IMR-90 (cell line): Measurements from ENCODE around the gene KCNAB1. TPM values are rescaled to one million over a fixed set of nuclear protein-coding genes. Genes with fewer than 3 reads are reported as not detected.

Experiments
- ATAC-seq: fragments of 200-7000 bp; cut with Tn5 transposase; 2 replicates; pipeline ENCODE4 v1.9.1; 2020; ENCODE audit warnings: low read depth, mild to moderate bottlenecking, moderate library complexity
- BruUV-seq: library from RNA; stranded (reverse); fragments of 400-500 nt; replicated peaks from 2 replicates; lab custom pipeline; 2021; lab: Mats Ljungman, UMichigan
- CTCF ChIA-PET: fragments of 300-600 bp; formaldehyde crosslinking; extraction: SDS; loops from one replicate; lab custom pipeline; 2021; ENCODE audit warnings: antibody characterized with exemption; lab: Yijun Ruan, JAX
- POLR2A ChIA-PET: fragments of 300-600 bp; sonication (Branson Sonifier 250); formaldehyde crosslinking; loops from one replicate; lab custom pipeline; 2022; ENCODE audit warnings: antibody characterized with exemption; ENCODE audit not compliant: unreplicated experiment; lab: Charles Lee
- DNase-seq: peaks from one replicate; pipeline ENCODE4 v3.0.0; 2013
- H2AFZ ChIP-seq: replicated peaks from 2 replicates; pipeline ENCODE3; 2013; ENCODE audit warnings: low read length, mild to moderate bottlenecking; ENCODE audit not compliant: poor library complexity
- H2AK5ac ChIP-seq: 2 replicates; pipeline ENCODE4 v1.6.1; 2013; ENCODE audit warnings: low read depth, low read length, inconsistent platforms
- H2AK9ac ChIP-seq: replicated peaks from 2 replicates; pipeline ENCODE3; 2013; ENCODE audit warnings: mild to moderate bottlenecking, low read depth, low read length, moderate library complexity; ENCODE audit not compliant: poor library complexity
- H2BK120ac ChIP-seq: 2 replicates; pipeline ENCODE4 v1.6.1; 2013; ENCODE audit warnings: low read depth, low read length, inconsistent platforms
- H2BK15ac ChIP-seq: 3 replicates; pipeline ENCODE4 v1.6.1; 2013; ENCODE audit warnings: low read depth, low read length, inconsistent platforms
- H2BK20ac ChIP-seq: 2 replicates; pipeline ENCODE4 v1.6.1; 2013; ENCODE audit warnings: low read depth, mild to moderate bottlenecking, inconsistent platforms, low read length, moderate library complexity
- H2BK5ac ChIP-seq: 2 replicates; pipeline ENCODE4 v1.6.1; 2013; ENCODE audit warnings: mild to moderate bottlenecking, low read depth, low read length, inconsistent platforms; ENCODE audit not compliant: poor library complexity, severe bottlenecking
- H3K14ac ChIP-seq: replicated peaks from 2 replicates; pipeline ENCODE4 v1.6.1; 2013; ENCODE audit warnings: low read depth, low read length, inconsistent platforms
- H3K18ac ChIP-seq: 2 replicates; pipeline ENCODE4 v1.6.1; 2013; ENCODE audit warnings: low read depth, low read length, control low read depth
- H3K23ac ChIP-seq: 2 replicates; pipeline ENCODE4 v1.6.1; 2013; ENCODE audit warnings: low read depth, low read length, inconsistent platforms
- H3K27ac ChIP-seq: 2 replicates; pipeline ENCODE4 v1.5.1; 2013; ENCODE audit warnings: mild to moderate bottlenecking, control low read depth, low read length; ENCODE audit not compliant: insufficient read depth
- H3K27me3 ChIP-seq: 2 replicates; pipeline ENCODE4 v1.6.1; 2013; ENCODE audit warnings: low read length; ENCODE audit not compliant: control insufficient read depth, insufficient read depth
- H3K36me3 ChIP-seq: 2 replicates; pipeline ENCODE4 v1.6.1; 2013; ENCODE audit warnings: low read length, mixed read lengths; ENCODE audit not compliant: control insufficient read depth, insufficient read depth
- H3K4ac ChIP-seq: 2 replicates; pipeline ENCODE4 v1.6.1; 2013; ENCODE audit warnings: low read depth, low read length, inconsistent platforms
- H3K4me1 ChIP-seq: 2 replicates; pipeline ENCODE4 v1.6.1; 2013; ENCODE audit warnings: low read length, mixed read lengths; ENCODE audit not compliant: control insufficient read depth, insufficient read depth
- H3K4me2 ChIP-seq: 2 replicates; pipeline ENCODE4 v1.6.1; 2013; ENCODE audit warnings: low read depth, mild to moderate bottlenecking, control low read depth, low read length, moderate library complexity
- H3K4me3 ChIP-seq: 2 replicates; pipeline ENCODE4 v1.5.1; 2013; ENCODE audit warnings: low read depth, mild to moderate bottlenecking, control low read depth, low read length, moderate library complexity; ENCODE audit not compliant: insufficient read depth
- H3K56ac ChIP-seq: 2 replicates; pipeline ENCODE4 v1.6.1; 2013; ENCODE audit warnings: low read length, inconsistent platforms; ENCODE audit not compliant: insufficient read depth; ENCODE audit errors: extremely low read depth
- H3K79me1 ChIP-seq, 2 experiments: 2 replicates each; pipeline ENCODE4 v1.6.1; 2013; ENCODE audit warnings: low read length in 2 of 2, inconsistent platforms in 1 of 2, low read depth in 1 of 2
- H3K9ac ChIP-seq: 2 replicates; pipeline ENCODE4 v1.6.1; 2013; ENCODE audit warnings: low read depth, low read length, control low read depth
- H3K9me1 ChIP-seq: 2 replicates; pipeline ENCODE4 v1.6.1; 2013; ENCODE audit warnings: low read length, inconsistent platforms; ENCODE audit not compliant: insufficient read depth
- H3K9me3 ChIP-seq: 2 replicates; pipeline ENCODE4 v1.6.1; 2013; ENCODE audit warnings: low read length; ENCODE audit not compliant: control insufficient read depth, insufficient read depth
- H4K20me1 ChIP-seq: 2 replicates; pipeline ENCODE4 v1.6.1; 2013; ENCODE audit warnings: low read length, inconsistent platforms; ENCODE audit not compliant: insufficient read depth
- H4K5ac ChIP-seq: 2 replicates; pipeline ENCODE4 v1.6.1; 2013; ENCODE audit warnings: mild to moderate bottlenecking, low read depth, low read length, control low read depth
- H4K8ac ChIP-seq, 2 experiments: 2 replicates each; pipeline ENCODE4 v1.6.1; 2013; ENCODE audit warnings: low read depth in 2 of 2, low read length in 2 of 2, control low read depth in 1 of 2, inconsistent platforms in 1 of 2
- H4K91ac ChIP-seq: 2 replicates; pipeline ENCODE4 v1.6.1; 2013; ENCODE audit warnings: low read depth, low read length, inconsistent platforms; ENCODE audit not compliant: insufficient read depth
- RFX5 ChIP-seq: IDR thresholded peaks from 2 replicates; pipeline ENCODE4 v1.8.0; 2012; ENCODE audit warnings: low read depth, mild to moderate bottlenecking, low read length, moderate library complexity
- dilution Hi-C: fragments of 300-500 bp; cut with HindIII; formaldehyde crosslinking; loops from one replicate; pipeline ENCODE4 v1.14.3; 2018; ENCODE audit warnings: low sequenced_read_pairs; ENCODE audit not compliant: unreplicated experiment
- in situ Hi-C: fragments of 300-500 bp; cut with MboI; formaldehyde crosslinking; loops from 3 replicates; pipeline ENCODE4 v1.14.3; 2019; ENCODE audit warnings: low sequenced_read_pairs, inconsistent platforms, mixed read lengths
- intact Hi-C: fragments of 100-400 bp; cut with micrococcal nuclease; formaldehyde crosslinking; loops from 2 replicates; pipeline ENCODE4 v1.10.0; 2022
- polyA plus RNA-seq, 3 experiments: library from polyadenylated mRNA; depleted of rRNA; stranded (reverse); fragments of >200 nt; gene quantifications; 2 replicates each; pipeline ENCODE4 v1.2.3, GENCODE V29; 2012; ENCODE audit warnings: low replicate concordance in 1 of 3
- total RNA-seq: library from RNA; depleted of rRNA; stranded (reverse); fragments of >200 nt; gene quantifications from 2 replicates; pipeline ENCODE4 v1.2.3, GENCODE V29; 2012
- TF ChIP-seq, protein P1 (sequence below): fragments of 150-350 bp; IDR thresholded peaks from 2 replicates; pipeline ENCODE4 v1.6.1; 2016; ENCODE audit warnings: low read depth, mild to moderate bottlenecking, low read length, moderate library complexity, borderline replicate concordance

Gene KCNAB1
- total and polyA plus RNA-seq, 2 of the 4 experiments (the other 2 are of a cell fraction), result under 0.01 to 0.07 TPM

- Histone ChIP-seq H3K23ac (no peak overlapping the region), H3K14ac (no peak overlapping the region), H2AK5ac (no peak overlapping the region), H4K5ac (no peak overlapping the region), H2AFZ (no peak overlapping the region), H3K36me3 (no peaks in the 10 kb centered on the region), H2BK120ac (no peak overlapping the region), H4K20me1 (no peaks in the 10 kb centered on the region), H3K56ac (no peak overlapping the region), H3K27me3 (peaks cover 10% of the 10 kb centered on the region), H3K4ac (no peak overlapping the region), H3K9me3 (no peaks in the 10 kb centered on the region), H3K79me1 (no peaks in the 10 kb centered on the region), H2AK9ac (no peak overlapping the region), H3K4me1 (no peaks in the 10 kb centered on the region), H3K9me1 (no peaks in the 10 kb centered on the region), H3K27ac (no peak overlapping the region), H4K91ac (no peak overlapping the region), H3K4me2 (no peak overlapping the region), H3K4me3 (no peak overlapping the region), H3K9ac (no peak overlapping the region), H4K8ac (no peak overlapping the region), H3K18ac (no peak overlapping the region), H2BK15ac (no peak overlapping the region), H2BK5ac (no peak overlapping the region), H2BK20ac (no peak overlapping the region)
- no TSS peak for BruUV-seq
- ATAC-seq, result no peak
- dilution Hi-C loops (loop anchor here (25.0 kb wide), 1 partner anchor 342 kb away; no protein-coding TSS in a partner anchor), intact Hi-C loops (no loop called here), in situ Hi-C loops (loop anchor here (25.0 kb wide), 1 partner anchor 492 kb away; the partner anchor contains the start of gene TIPARP)
- TF ChIP-seq, protein P1, sequence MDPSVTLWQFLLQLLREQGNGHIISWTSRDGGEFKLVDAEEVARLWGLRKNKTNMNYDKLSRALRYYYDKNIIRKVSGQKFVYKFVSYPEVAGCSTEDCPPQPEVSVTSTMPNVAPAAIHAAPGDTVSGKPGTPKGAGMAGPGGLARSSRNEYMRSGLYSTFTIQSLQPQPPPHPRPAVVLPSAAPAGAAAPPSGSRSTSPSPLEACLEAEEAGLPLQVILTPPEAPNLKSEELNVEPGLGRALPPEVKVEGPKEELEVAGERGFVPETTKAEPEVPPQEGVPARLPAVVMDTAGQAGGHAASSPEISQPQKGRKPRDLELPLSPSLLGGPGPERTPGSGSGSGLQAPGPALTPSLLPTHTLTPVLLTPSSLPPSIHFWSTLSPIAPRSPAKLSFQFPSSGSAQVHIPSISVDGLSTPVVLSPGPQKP, result no peak
- no peak for TF ChIP-seq RFX5
- DNase-seq, result no peak
- ChIA-PET CTCF (no interaction called here), POLR2A (no interaction called here)
These were observed 50.2 kb downstream of the KCNAB1 start for GRCh38 chr3:156170571-156170970.
